GM20000 (cell line): ENCODE data around the gene ADNP.

Experiments
- DNase-seq: peaks from one replicate; pipeline ENCODE4 v3.0.0; 2012; ENCODE audit warnings: low spot score
- CTCF ChIP-seq: IDR thresholded peaks from 2 replicates; pipeline ENCODE4 v1.5.1; 2012; ENCODE audit warnings: mild to moderate bottlenecking, control low read depth; ENCODE audit errors: extremely low read depth, missing control alignments

ADNP gene

GRCh38 chr20:50854506-50855249 lies 76.6 kb downstream of the ADNP start:
- no peak for TF ChIP-seq CTCF
- no peak for DNase-seq

- DNase-seq, result no peak
- no peak for TF ChIP-seq CTCF
Measured at GRCh38 chr20:50852085-50852484, 79.2 kb downstream of the ADNP start.

GRCh38 chr20:50850721-50851286 lies 80.4 kb downstream of the ADNP start:
- TF ChIP-seq CTCF, result no peak
- no peak for DNase-seq

- no peak for TF ChIP-seq CTCF
- peak; percentile 49 for DNase-seq
Measured at GRCh38 chr20:50848846-50849673, 82.2 kb downstream of the ADNP start.

- TF ChIP-seq CTCF, result no peak
- DNase-seq, result no peak
Measured at GRCh38 chr20:50848341-50848808, 82.9 kb downstream of the ADNP start.

GRCh38 chr20:50845566-50846215 lies 85.5 kb downstream of the ADNP start:
- no peak for DNase-seq
- no peak for TF ChIP-seq CTCF
